UCSD-AML1 (cell line): Measurements from ENCODE around the gene MAP1LC3C.
"Not testable (repeated sequence)": the region's sequence is repeated elsewhere in the genome, so short reads cannot be mapped to it uniquely, and the experiment has no call there.

Experiments used
- DNase-seq: peaks from one replicate; lab custom pipeline; 2025; ENCODE audit not compliant: unreplicated experiment; lab: John Stamatoyannopoulos, UW

Gene MAP1LC3C

DNA sequence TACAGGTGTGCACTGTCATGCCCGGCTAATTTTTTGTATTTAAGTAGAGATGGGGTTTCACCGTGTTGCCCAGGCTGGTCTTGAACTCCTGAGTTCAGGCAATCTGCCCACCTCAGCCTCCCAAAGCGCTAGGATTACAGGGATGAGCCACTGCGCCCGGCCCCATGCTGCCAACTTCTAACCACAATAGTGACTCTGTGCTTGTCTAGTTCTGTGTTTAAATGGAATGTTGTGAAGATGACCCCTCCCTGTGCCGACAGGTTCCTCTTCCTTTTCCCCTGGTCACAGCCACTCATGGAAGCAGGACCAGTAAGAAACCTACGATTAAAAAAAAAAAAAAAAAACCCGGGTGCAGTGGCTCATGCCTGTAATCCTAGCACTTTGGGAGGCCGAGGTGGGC, 4.7 kb downstream of the MAP1LC3C start:
- no peak for DNase-seq

GRCh38 chr1:241992734-241993133, 6.2 kb downstream of the MAP1LC3C start:
- no peak for DNase-seq

DNA sequence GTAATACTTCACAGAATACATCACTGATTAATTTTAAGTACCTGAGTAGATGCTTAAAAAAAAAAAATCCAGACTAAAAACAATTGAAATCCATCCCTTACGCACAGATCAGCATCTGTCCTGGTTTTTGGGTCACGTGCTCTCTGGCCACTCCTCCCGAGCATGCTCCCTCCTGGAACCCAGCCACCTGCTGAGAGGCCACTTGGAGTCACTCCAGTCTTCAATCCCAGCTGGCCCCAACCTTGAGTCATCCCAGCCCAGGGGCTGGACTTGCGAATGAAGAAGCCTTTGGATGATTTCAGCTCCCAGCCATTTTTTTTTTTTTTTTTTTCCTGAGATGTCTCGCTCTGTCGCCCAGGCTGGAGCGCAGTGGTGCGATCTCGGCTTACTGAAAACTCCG, 8.9 kb downstream of the MAP1LC3C start:
- no peak for DNase-seq

DNA sequence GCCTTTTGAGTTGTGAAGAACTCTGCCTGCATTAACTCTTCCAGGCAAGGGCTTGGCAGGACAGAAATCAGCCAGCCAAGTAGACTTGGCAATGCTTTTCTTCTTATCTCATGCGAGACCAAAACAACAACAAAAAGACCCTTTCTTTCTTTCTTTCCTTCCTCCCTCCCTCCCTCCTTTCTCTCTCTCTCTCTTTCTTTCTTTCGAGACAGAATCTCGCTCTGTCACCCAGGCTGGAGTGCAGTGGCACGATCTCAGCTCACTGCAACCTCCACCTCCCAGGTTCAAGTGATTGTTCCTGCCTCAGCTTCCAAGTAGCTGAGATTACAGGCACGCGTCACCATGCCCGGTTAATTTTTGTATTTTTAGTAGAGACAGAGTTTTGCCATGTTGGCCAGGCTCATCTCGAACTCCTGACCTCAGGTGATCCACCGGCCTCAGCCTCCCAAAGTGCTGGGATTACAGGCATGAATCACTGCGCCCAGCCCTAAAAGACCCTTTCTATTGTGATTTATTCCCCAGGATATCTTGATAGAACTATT, 10.4 kb downstream of the MAP1LC3C start:
- not testable (repeated sequence) for DNase-seq

GRCh38 chr1:241985787-241986186, 13.1 kb downstream of the MAP1LC3C start:
- peak; percentile 13 for DNase-seq

GRCh38 chr1:241979926-241980325, 19.0 kb downstream of the MAP1LC3C start:
- no peak for DNase-seq

DNA sequence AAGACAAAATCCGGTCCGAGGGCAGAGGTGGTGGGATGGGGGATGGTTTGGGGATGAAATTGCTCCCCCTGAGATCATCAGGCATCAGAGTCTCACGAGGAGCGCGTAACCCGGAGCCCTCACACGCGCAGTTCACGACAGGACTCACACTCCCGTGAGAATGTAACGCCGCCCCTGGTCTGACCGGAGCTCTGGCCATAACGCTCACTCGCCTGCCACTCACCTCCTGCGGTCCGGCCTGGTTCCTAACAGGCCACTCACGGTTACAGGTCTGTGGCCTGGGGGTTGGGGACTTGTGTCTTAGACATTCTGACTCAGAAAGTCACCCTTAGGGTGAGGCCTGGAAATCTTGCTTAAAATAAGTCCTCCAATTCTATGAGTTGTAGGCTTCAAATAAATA, 19.8 kb downstream of the MAP1LC3C start:
- DNase-seq: no peak

DNA sequence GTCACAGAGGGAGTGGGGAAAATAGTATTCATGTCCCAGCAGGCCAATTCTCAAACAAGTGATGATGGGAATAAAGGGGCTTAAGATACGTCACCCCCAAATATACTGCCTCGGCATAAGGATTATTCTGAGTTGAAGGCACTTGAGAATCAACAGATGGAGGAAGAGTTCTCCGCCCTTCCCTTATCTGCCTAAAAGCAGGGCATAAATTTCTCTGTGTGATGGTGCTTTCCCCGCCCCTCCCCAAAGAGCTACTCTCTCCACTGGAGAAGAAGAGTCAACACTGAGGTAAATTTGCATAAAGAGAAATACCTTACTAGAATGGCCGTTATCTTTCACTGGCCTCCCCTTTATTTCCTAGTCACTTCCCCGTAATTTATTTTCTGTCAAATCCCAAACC, 22.7 kb downstream of the MAP1LC3C start:
- DNase-seq: no peak

GRCh38 chr1:241972703-241973369, 26.1 kb downstream of the MAP1LC3C start:
- no peak for DNase-seq

- no peak for DNase-seq
Measured at GRCh38 chr1:241968611-241969010, 30.3 kb downstream of the MAP1LC3C start.

DNA sequence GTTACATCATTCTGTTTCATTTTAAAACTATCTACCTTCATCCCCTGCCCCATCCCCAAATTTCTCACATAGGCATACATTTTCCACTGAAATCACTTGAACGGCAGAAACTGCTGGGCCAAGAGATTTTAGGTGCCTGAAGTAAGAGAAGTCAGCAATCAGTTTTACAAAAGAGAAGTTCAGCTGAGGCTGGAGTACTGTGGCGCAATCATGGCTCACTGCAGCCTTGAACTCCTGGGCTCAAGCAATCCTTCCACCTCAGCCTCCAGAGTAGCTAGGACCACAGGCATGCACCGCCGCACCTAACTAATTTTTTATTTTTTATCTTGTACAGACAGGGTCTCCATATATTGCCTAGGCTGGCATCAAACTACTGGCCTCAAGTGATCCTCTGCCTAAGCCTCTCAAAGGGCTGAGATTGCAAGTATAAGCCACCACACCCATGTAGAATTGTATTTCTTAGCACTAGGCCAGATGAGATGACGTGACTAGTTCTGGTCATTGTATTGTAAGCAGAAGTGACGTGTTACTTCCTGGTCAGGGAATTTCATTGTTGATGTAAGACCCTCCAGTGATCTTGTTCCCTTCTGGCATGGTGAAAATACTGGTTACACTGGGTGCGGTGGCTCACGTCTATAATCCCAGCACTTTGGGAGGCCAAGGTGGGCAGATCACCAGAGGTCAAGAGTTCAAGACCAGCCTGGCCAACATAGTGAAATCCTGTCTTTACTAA, 34.2 kb downstream of the MAP1LC3C start:
- no peak for DNase-seq

DNA sequence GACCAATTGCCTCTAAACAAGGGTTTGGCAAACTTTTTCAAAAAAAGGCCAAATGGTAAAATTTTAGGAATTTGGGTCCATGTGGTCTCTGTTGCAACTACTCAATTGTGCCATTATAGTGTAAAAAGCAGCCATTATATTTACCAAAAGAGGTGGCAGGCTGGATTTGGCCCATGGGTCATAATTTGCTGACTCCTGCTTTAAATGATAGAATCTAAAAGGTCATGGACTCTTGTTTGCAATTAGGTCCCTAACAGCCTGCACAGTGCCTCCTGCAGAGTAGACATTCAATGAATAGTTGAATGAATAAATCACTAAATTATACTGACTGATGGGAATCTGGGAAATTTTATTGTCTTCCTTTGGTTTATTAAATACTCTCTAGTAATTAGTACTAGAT, 35.2 kb downstream of the MAP1LC3C start:
- DNase-seq: no peak

DNA sequence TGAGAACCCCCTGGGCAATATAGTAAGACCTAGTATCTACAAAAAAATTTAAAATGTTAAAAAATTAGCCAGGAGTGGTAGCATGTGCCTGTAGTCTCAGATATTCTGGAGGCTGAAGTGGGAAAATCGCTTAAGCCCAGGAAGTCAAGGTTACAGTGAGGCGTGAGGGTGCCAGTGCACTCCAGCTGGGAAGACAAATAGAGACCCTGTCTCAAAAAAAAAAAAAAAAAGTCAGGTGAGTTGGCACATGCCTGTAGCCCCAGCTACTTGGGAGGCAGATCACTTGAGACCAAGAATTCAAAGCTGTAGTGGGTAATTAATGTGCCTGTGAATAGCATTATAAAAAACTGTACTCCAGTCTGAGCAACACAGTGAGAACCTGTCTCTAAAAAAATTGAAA, 36.7 kb downstream of the MAP1LC3C start:
- no peak for DNase-seq

GRCh38 chr1:241957692-241958494, 41.0 kb downstream of the MAP1LC3C start, which contains the start of gene BECN2:
Gene BECN2, plus strand, starts transcription at chr1:241957767. Its CDS starts 0 bp downstream, at chr1:241957767.
- DNase-seq: no peak

DNA sequence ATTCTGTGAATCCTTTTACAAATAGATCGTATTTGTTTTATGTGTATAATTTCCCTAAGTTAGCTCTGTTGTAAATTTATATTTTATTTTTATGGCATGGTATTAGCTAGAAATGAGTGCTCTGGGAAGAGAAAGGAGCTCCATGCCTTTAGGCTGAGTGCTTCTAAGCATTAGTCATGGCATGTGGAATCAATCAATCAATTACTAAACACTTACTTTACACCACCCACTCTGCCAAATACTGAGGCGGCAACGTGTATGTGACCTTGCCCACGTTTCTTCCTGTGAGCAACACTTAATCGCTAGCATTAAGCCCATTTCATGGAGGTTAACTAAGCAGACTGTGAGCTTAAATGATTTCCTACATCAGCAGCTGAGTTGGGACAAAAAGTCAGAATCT, 48.5 kb downstream of the MAP1LC3C start:
- no peak for DNase-seq

- no peak for DNase-seq
Measured at GRCh38 chr1:241947354-241947753, 51.5 kb downstream of the MAP1LC3C start.
